GM18507 (cell line): ENCODE measurements around the gene ZDHHC11.
"Not testable (repeated sequence)": the region's sequence is repeated elsewhere in the genome, so short reads cannot be mapped to it uniquely, and the experiment has no call there.

Source experiments
- DNase-seq: peaks from one replicate; pipeline ENCODE4 v3.0.0; 2011; ENCODE audit warnings: low read depth; ENCODE audit not compliant: insufficient read length; ENCODE audit errors: extremely low spot score
- FAIRE-seq: peaks from 2 replicates; lab custom pipeline; 2011; peaks lifted over from hg19 to GRCh38; lab: Jason Lieb, UNC

The ZDHHC11 gene

DNA sequence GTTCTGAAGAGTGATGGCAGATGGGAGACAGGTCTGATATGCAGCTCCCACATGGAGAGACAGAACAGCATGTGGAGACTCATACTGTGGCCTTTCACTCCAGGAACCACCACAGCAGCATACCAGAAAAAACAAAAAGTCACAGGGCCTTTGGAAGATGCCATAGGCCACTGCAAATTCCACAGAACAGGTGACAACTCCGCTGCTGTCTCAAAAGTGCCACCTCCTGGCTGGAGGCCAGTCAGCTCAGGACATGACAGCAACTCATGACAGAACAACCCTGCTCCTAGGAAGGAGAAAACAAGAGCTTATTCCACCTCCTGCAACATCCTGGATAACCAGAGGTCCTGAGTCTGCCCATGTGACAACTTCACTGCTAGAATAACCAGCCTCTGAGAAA lies 25.2 kb downstream of the ZDHHC11 start:
- not testable (repeated sequence) for FAIRE-seq, DNase-seq

DNA sequence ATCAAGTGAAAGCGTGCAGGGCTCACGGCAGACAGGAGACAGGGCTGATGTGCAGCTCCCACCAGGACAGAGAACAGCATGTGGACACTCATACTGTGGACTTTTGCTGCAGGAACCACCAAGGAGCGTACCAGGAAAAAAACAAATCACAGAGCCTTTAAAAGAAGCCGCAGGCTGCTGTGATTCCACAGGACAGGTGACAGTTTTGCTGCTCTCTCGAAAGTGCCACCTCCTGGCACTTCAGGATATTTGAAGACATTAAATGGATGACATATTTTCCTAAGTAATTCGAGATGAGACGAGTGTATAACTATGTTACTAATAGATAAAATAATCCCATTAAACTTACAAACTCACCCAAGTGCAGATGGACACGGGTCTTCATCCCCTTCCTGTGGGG lies 29.3 kb downstream of the ZDHHC11 start:
- DNase-seq (no peak), FAIRE-seq (no peak)

DNA sequence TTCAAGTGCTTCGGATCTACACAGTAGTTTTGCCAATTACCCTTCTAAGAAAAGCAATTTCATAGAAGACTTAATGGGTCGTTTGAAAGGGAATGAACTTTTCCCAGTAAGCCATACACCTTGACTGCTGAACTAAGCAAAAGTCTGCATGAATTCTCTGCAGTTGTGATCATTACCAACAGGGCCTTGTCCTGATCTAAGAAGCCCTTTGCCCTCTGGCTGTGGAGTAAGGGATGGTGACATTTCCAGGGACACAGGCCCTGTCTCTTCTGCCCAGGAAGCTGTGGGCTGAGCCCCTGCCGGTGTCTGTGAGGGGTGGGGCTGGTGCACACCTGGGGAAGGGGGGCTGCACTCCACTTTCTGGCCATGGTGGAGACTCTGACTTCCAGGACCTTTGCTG lies 30.5 kb downstream of the ZDHHC11 start:
- FAIRE-seq (no peak), DNase-seq (no peak)

DNA sequence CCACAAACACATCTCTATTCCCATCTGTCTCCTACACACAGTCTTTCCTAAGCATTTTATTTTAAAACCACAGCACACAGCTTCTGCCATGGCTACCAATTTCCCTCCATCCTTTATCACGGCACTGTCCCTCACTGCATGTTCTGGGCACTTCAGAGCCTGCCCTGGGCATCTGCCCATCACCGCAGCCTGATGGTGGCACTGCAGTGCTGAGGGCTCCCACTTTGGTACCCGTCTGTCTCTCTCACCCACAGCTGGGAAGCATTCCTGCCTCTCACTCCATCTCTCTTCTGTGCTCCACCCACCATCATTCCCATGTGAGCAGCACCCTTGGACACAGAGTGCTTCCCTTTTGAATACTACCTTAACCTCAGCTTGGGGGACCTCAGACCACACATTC lies 31.7 kb downstream of the ZDHHC11 start:
- DNase-seq (no peak), FAIRE-seq (no peak)

DNA sequence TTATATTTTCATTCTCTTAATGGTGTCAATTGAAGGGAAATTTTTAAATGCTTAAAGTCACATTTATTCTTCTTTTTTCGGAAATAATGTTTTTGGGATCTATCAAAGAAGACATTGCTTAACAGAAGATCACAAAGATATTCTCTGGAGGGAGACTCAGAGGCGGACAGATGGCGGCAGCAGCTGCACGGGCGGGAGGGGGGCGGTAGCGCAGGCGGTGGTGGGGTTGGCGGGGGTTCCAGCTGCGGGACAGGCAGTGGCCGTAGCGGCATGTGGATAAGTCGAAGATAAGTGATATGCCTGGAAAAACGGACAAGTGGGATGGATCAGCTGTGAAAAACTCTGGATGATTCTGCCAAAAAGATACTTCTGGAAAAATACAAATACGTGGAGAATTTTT lies 34.6 kb downstream of the ZDHHC11 start:
- no peak for FAIRE-seq
- no peak for DNase-seq

DNA sequence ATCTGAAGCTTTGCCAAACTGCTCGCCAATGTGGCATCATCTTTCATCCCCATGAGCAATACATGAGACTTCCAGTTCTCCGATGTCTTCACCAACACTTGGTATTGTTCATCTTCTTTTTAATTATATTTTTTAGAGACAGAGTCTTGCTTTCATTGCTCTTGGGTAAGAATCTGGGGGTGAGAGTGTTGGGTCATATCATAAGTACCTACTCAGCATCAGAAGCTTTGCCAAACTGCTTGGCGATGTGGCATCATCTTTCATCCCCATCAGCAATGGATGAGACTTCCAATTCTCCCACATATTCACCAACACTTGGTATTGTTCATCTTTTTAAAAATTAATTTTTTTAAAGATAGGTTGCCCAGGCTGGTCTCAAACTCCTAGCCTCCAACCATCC lies 35.3 kb downstream of the ZDHHC11 start:
- FAIRE-seq (no peak), DNase-seq (no peak)

DNA sequence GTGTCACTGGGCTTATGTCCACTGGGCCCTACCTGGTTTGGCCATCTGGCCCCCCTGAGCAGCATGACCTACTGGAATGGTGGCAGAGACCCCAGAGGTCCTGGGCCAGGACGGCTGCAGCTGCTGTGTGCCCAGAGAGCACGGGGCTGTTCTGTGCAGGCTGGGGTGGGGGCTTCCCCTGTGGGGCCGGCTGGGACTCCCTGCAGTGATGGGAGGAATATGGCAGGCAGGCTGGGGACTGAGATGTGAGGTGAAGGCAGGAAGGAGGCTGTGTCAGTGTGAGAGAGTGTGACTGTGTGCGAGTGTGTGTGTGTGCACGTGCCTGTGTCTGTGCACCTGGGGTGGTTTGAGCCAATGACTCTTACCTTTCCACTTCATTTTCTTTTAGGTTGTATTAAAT lies 37.2 kb downstream of the ZDHHC11 start:
- not testable (repeated sequence) for DNase-seq, FAIRE-seq

DNA sequence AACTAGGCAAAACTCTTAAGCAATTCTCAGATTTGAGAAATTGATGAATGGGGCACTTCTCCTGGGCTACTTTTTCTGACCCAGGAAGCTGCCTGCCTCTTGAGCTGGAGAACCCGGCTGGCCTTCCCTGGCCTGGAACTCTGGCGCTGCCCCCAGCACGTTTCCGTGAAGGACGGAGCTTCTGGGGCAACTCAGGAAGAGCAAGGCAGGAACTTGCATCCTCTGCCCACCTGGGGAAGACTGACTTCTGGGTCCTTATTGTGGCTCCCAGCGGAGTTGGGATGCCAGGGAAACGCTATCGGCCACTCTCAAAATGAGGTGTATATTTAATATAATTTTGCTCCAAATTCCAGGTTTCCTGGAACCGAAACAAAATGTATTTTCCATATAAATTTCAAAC lies 39.4 kb downstream of the ZDHHC11 start:
- not testable (repeated sequence) for FAIRE-seq, DNase-seq

DNA sequence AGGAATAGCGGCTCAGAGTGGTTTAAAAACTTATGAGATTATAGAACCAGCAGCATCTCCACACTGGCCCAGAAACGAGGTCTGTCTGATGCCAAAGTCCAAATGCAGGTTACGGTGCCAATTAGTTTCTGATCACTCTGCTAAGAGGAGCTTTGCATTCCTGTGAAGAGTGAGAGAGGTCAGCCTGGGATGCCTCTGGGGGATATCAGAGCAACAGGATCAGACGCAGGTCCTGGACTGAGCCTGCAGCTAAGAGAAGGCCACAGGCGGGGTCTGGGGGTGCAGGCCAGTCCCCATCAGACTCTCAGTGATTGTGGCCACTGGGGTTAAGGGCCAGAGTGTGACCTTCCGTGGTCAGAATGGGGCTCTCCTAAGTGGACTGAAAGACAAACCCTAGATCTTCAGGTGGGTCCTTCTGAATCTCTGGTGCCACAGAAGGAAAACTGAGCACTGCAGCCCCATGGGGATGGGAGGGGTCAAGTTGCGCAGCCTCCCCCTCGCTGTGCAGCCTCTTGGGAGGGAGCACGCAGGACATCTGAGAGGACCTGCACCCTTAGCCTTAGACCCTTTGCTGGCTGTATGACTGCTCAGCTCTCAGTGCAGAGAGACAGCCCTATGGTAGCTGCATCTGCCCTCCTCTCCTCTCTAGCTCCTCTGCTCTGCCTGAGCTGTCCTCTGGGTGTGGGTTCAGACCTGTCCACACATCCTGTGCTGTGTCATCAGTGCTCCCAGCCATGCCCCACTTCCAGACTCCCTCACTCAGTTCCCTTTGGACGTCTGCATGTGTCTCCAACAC lies 42.9 kb downstream of the ZDHHC11 start:
- not testable (repeated sequence) for DNase-seq, FAIRE-seq

DNA sequence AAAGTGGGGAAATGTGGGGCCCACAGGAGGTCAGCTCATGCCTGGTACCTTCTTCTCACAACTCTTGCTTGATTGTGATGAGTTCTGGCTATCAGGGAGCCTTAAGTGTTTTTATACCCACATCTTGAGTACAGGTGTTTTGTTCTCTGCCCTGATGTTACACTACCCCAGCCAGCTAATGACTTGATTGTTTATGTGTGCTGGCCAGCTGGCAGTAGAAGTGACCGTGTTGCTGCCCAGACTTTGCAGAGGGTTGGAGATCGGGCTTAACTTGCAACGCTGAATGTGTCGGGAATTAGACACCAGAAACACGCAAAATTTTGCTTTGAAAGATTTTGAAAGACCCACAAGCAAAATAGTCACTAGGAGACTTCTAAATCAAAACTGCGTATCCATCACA lies 49.3 kb downstream of the ZDHHC11 start:
- FAIRE-seq (no peak), DNase-seq (no peak)

DNA sequence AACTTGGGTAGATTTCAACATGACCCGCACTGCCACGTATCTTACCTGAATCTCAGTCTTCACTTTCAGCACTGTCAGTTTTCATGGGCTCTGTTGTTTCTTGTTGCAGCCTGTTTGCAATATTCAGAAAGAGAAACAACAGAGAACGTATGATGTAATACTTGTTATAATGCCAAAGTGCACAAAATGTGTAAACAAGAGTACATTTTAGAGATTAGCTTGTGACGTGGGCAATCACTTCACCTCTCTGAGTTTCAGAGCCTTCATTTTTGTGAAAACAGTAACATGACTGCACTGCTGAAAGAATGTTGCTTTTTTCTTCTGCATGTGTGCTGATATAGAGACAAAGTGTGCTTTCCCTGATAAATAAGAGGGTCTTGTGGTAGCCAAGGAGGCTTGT lies 49.7 kb downstream of the ZDHHC11 start:
- not testable (repeated sequence) for FAIRE-seq, DNase-seq

DNA sequence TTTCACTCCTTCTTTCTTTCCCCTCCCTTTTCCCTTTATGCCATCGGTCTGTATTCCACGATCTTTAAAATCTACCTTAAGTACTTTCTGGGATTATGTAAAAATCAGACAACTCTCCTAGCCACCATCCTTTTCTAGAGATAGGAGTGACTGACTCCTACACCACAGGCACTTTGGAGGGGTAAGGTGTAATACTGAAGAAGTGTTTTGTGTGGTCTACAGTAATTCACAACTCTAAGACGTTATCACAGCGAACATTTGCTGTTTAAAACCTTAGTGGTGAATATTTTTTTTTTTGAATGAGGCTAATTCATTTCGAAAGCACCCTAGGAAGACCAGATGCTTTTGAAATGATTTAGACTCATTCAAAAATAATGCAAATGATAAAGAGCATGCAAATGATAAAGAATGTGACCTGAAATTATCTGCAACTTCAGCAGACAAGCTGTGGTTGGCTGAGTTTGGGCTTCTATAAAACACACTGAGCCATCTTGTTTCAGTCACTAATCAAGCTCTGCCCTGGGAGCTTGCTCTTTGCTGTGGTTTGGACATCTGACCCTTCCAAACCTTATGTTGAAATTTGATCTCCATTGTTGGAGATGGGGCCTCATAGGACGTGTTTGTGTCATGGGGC lies 52.2 kb downstream of the ZDHHC11 start:
- FAIRE-seq, DNase-seq: not testable (repeated sequence)

DNA sequence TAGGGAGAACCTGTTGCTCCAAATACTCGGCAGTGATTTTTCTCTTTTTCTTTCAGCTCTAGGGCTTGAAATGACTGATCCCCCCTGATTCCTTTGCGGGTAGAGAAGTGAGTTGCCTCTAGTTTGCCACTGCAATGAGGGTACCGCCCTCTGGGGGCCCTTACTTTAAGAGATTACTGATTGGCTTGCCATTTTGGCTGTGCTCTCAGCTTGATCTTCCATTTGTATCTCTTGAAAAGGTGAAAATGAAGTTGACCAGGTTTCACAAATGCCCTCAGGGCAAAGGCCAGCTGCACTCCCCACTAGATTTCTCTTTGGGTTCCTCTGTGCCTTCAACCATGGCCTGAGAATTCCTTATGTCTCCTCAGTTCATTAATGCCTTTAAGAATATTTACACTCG lies 52.8 kb downstream of the ZDHHC11 start:
- not testable (repeated sequence) for FAIRE-seq, DNase-seq

DNA sequence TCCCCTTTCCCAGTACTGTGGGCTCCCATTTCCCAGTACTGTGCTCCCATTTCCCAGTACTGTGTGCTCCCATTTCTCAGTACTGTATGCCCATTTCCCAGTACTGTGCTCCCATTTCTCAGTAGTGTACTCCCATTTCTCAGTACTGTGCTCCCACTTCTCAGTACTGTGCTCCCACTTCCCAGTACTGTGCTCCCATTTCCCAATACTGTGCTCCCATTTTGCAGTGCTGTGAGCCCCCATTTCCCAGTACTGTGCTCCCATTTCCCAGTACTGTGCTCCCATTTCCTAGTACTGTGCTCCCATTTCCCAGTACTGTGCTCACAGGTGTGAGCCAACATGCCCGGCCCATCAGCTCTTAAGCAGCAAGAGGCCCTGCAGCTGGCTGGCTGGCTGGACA lies 54.9 kb downstream of the ZDHHC11 start:
- not testable (repeated sequence) for DNase-seq, FAIRE-seq

DNA sequence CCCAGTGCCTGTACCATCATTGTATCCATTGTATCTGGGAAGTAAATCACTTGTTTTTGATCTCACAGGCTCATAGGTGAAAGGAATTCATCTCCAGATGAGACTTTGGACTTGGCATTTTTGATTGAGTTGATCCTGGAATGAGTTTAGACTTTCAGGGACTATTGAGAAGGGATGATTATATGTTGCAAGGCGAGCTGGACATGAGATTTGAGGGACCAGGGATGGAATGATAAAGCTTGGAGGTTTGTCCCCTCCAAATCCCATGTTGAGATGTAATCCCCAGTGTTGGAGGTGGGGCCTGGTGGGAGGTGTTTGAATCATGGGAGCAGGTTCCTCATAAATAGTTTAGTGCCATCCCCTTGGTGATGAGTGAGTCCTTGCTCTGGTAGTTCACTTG lies 55.8 kb downstream of the ZDHHC11 start:
- DNase-seq, FAIRE-seq: not testable (repeated sequence)

DNA sequence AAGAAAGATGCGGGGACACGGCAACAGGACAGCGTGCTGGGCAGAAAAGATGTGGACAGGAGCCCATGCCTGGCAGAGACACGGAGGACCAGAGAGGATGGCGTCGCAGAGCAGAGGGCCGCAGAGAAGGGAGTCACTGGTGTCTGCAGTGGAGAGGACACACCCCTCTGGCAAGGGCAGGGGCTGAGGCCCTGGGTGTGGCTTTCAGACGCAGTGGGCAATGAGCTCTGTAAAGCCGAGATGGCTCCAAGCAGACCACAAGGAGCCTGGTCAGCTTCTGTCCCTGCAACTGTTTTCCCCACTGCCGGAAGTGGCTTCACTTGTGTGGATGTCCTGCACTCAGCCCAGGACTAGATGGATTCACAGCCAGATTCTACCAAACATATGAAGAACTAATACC lies 62.1 kb downstream of the ZDHHC11 start:
- DNase-seq = not testable (repeated sequence)

DNA sequence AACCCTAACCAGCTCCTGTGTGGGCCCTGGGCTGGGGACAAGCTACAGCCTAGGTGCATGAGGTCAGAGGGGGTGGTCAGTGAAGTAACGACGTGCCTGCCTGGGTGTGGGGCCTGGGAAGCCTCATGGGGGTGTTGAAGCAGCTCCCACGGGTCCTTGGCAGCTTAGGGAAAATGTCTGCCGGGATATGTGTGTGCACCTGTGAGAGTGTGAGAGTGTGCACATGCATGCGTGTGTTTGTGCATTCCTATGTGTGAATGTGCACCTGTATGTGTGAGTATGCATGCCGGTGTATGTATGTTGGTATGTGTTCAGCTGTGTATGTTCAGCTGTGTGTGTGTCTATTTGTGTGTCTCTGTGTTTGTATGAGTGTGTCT lies 62.9 kb downstream of the ZDHHC11 start:
- not testable (repeated sequence) for DNase-seq, FAIRE-seq

More for the DNA sequence above, 62.1 kb downstream of the ZDHHC11 start:
- not testable (repeated sequence) for FAIRE-seq

DNA sequence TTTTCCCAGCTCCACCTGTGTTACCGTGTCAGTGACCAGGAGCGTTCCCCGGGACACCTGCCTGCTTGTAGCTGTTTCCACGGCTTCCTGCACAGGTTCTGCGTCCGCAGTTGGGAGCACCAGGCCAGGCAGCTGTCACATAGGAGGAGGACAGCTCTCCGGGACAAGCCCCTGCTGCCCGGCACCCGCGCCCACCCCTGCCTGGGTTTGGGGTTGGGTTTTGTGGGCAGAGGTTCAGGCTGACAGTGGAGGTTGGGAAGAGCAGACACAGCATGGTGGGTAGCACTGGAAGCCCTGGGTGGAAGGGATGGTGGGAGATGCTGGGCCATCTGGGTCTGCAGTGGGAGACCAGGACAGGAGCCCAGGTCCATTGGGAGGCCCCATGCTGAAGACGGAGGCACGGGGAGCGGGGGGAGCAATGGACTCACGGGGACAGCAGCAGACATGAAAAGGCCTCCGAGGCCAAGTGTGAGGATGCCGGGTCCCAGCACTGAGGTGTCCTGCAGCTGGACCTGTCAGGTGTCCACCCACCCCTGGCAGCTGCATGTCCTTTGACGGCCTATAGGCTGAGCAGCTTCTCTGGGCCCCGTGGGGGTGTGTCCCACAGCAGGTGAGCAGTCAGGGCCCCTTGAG lies 63.4 kb downstream of the ZDHHC11 start:
- not testable (repeated sequence) for DNase-seq, FAIRE-seq

DNA sequence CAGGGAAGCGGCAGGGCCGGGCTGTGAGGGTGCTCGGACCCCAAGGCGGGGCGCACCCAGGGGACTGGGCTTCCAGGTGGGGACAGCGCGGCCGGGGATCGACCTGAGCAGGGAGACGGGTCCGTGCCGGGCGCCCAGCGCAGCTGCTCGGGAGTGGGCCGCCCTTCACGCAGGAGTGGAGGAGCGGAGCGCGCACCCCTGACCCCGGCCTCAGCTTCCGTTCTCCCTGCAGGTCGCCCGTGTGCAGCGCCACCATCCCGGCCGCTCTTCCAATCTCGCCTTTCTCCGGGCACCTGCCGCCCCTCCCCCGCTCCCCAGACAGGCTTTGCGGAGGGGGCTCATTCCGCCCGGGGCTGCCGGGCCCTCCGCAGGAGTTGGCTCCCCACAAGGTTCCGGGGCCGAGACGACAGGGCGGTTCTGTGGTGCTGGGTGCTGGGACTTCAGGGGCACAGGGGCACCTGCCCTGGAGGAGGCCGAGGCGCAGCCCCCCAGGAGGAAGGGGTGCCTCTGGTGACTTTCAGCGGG lies 65.5 kb downstream of the ZDHHC11 start:
- FAIRE-seq, DNase-seq: not testable (repeated sequence)
